ENCODE results near the gene NKX1-2. TPM values are rescaled to one million over a fixed set of nuclear protein-coding genes. Genes with fewer than 3 reads are reported as not detected.

NKX1-2 gene
- total RNA-seq, 1 donor from 2014 or later, result not detected

GRCh38 chr10:124416733-124417132 is 33.1 kb downstream of the NKX1-2 start:
- H3K27ac Mint-ChIP-seq (ENCODE audit: unreplicated experiment), result no peak overlapping the region
- TF ChIP-seq CTCF (IDR thresholded peaks at IDR 0.05), result no peak

GRCh38 chr10:124415210-124415609 is 34.6 kb downstream of the NKX1-2 start:
- no peak for DNase-seq (ENCODE audit: extremely low spot score, unreplicated experiment)
- H3K36me3 Mint-ChIP-seq (ENCODE audit: unreplicated experiment), result peaks cover 16% of the 10 kb centered on the region
- peaks cover 41% of the 10 kb centered on the region for H3K4me1 Mint-ChIP-seq (ENCODE audit: unreplicated experiment)
- H3K27ac Mint-ChIP-seq (ENCODE audit: unreplicated experiment), result no peak overlapping the region
- no peak for TF ChIP-seq CTCF (IDR thresholded peaks at IDR 0.05)
- H3K27me3 Mint-ChIP-seq (ENCODE audit: unreplicated experiment), result peaks cover under 1% of the 10 kb centered on the region
- H3K4me3 Mint-ChIP-seq (ENCODE audit: unreplicated experiment), result no peak overlapping the region
- no peaks in the 10 kb centered on the region for H3K9me3 Mint-ChIP-seq (ENCODE audit: unreplicated experiment)

More at GRCh38 chr10:124416733-124417132, 33.1 kb downstream of the NKX1-2 start:
- no peaks in the 10 kb centered on the region for H3K9me3 Mint-ChIP-seq (ENCODE audit: unreplicated experiment)
- peaks cover 41% of the 10 kb centered on the region for H3K4me1 Mint-ChIP-seq (ENCODE audit: unreplicated experiment)
- H3K27me3 Mint-ChIP-seq (ENCODE audit: unreplicated experiment), result peaks cover 10% of the 10 kb centered on the region
- peaks cover 6% of the 10 kb centered on the region for H3K36me3 Mint-ChIP-seq (ENCODE audit: unreplicated experiment)
- DNase-seq (ENCODE audit: extremely low spot score, unreplicated experiment), result no peak
- H3K4me3 Mint-ChIP-seq (ENCODE audit: unreplicated experiment), result peak overlapping the region; percentile 89

- H3K9me3 Mint-ChIP-seq (ENCODE audit: unreplicated experiment), result no peaks in the 10 kb centered on the region
- H3K27ac Mint-ChIP-seq (ENCODE audit: unreplicated experiment), result no peak overlapping the region
- DNase-seq (ENCODE audit: extremely low spot score, unreplicated experiment), result no peak
- no peak for TF ChIP-seq CTCF (IDR thresholded peaks at IDR 0.05)
- H3K27me3 Mint-ChIP-seq (ENCODE audit: unreplicated experiment), result no peaks in the 10 kb centered on the region
- H3K4me3 Mint-ChIP-seq (ENCODE audit: unreplicated experiment), result no peak overlapping the region
- H3K36me3 Mint-ChIP-seq (ENCODE audit: unreplicated experiment), result peaks cover 21% of the 10 kb centered on the region
- H3K4me1 Mint-ChIP-seq (ENCODE audit: unreplicated experiment), result peaks cover 39% of the 10 kb centered on the region
These were observed 35.8 kb downstream of the NKX1-2 start for GRCh38 chr10:124414076-124414475.

GRCh38 chr10:124409696-124410095 is 40.1 kb downstream of the NKX1-2 start:
- DNase-seq (ENCODE audit: extremely low spot score, unreplicated experiment), result no peak
- TF ChIP-seq CTCF (IDR thresholded peaks at IDR 0.05), result no peak
- no peak overlapping the region for H3K4me3 Mint-ChIP-seq (ENCODE audit: unreplicated experiment)
- no peak overlapping the region for H3K27ac Mint-ChIP-seq (ENCODE audit: unreplicated experiment)
- peaks cover 13% of the 10 kb centered on the region for H3K4me1 Mint-ChIP-seq (ENCODE audit: unreplicated experiment)
- peaks cover 38% of the 10 kb centered on the region for H3K36me3 Mint-ChIP-seq (ENCODE audit: unreplicated experiment)
- no peaks in the 10 kb centered on the region for H3K27me3 Mint-ChIP-seq (ENCODE audit: unreplicated experiment)
- H3K9me3 Mint-ChIP-seq (ENCODE audit: unreplicated experiment), result no peaks in the 10 kb centered on the region

GRCh38 chr10:124408357-124408756 is 41.5 kb downstream of the NKX1-2 start:
- Mint-ChIP-seq H3K9me3 (ENCODE audit: unreplicated experiment) (no peaks in the 10 kb centered on the region), H3K4me3 (ENCODE audit: unreplicated experiment) (no peak overlapping the region), H3K36me3 (ENCODE audit: unreplicated experiment) (peaks cover 45% of the 10 kb centered on the region), H3K4me1 (ENCODE audit: unreplicated experiment) (peaks cover 7% of the 10 kb centered on the region), H3K27me3 (ENCODE audit: unreplicated experiment) (no peaks in the 10 kb centered on the region), H3K27ac (ENCODE audit: unreplicated experiment) (no peak overlapping the region)
- DNase-seq (ENCODE audit: extremely low spot score, unreplicated experiment), result no peak
- TF ChIP-seq CTCF (IDR thresholded peaks at IDR 0.05), result no peak
